HG02870 (cell line): ENCODE measurements around the gene IVD.
A peak's percentile ranks its signal among the peaks of the same experiment; 100 is the strongest.

ENCODE experiments used
- ATAC-seq: cut with Tn5 transposase; IDR thresholded peaks from one replicate; pipeline ENCODE4 v1.9.1; 2021; ENCODE audit warnings: mild to moderate bottlenecking, moderate library complexity; ENCODE audit not compliant: unreplicated experiment

The IVD gene

GRCh38 chr15:40405501-40406381 lies at the start of gene IVD:
Gene IVD (plus strand): TSS chr15:40405795. CDS start chr15:40405828, 33 bp downstream.
- peak; percentile 69 for ATAC-seq

- no peak for ATAC-seq
These were observed 49.5 kb upstream of the IVD start for GRCh38 chr15:40355976-40356585.

GRCh38 chr15:40357246-40357645 lies 48.3 kb upstream of the IVD start:
- no peak for ATAC-seq

GRCh38 chr15:40357723-40358470 lies 47.7 kb upstream of the IVD start, which contains the start of gene DISP2:
Gene DISP2 (plus strand): TSS chr15:40358219. CDS start chr15:40358322, 103 bp downstream.
- ATAC-seq = peak; percentile 71

GRCh38 chr15:40358471-40359353 lies 46.9 kb upstream of the IVD start:
- ATAC-seq = no peak

- ATAC-seq = no peak
These were observed 45.6 kb upstream of the IVD start for GRCh38 chr15:40360015-40360414.

GRCh38 chr15:40361640-40362039 lies 44.0 kb upstream of the IVD start:
- no peak for ATAC-seq

- no peak for ATAC-seq
These were observed 42.0 kb upstream of the IVD start for GRCh38 chr15:40363611-40364010.

GRCh38 chr15:40364251-40364650 lies 41.3 kb upstream of the IVD start:
- no peak for ATAC-seq

GRCh38 chr15:40365016-40365415 lies 40.6 kb upstream of the IVD start:
- no peak for ATAC-seq

- no peak for ATAC-seq
These were observed 39.8 kb upstream of the IVD start for GRCh38 chr15:40365624-40366456.

GRCh38 chr15:40366457-40367370 lies 38.9 kb upstream of the IVD start:
- ATAC-seq = no peak

GRCh38 chr15:40367371-40367685 lies 38.3 kb upstream of the IVD start:
- no peak for ATAC-seq

- peak; percentile 72 for ATAC-seq
These were observed 37.6 kb upstream of the IVD start for GRCh38 chr15:40367686-40368611.

- no peak for ATAC-seq
These were observed 36.7 kb upstream of the IVD start for GRCh38 chr15:40368719-40369473.

- ATAC-seq = no peak
These were observed 36.1 kb upstream of the IVD start for GRCh38 chr15:40369474-40369869.

- no peak for ATAC-seq
These were observed 35.6 kb upstream of the IVD start for GRCh38 chr15:40369971-40370370.
